GM18511 (cell line): ENCODE data around the gene ALDH9A1.
A peak's percentile ranks its signal among the peaks of the same experiment; 100 is the strongest.
"Not testable (repeated sequence)": the region's sequence is repeated elsewhere in the genome, so short reads cannot be mapped to it uniquely, and the experiment has no call there.

Experiments
- ATAC-seq: cut with Tn5 transposase; IDR thresholded peaks from one replicate; pipeline ENCODE4 v1.9.1; 2021; ENCODE audit warnings: mild to moderate bottlenecking, moderate library complexity; ENCODE audit not compliant: unreplicated experiment

ALDH9A1 gene

GRCh38 chr1:165647970-165648369 is 50.4 kb downstream of the ALDH9A1 start:
- no peak for ATAC-seq

- ATAC-seq, result no peak
Observed at GRCh38 chr1:165647517-165647916, 50.8 kb downstream of the ALDH9A1 start.

- peak; percentile 67 for ATAC-seq
Observed at GRCh38 chr1:165645654-165646366, 52.6 kb downstream of the ALDH9A1 start.

GRCh38 chr1:165644064-165644735 is 54.2 kb downstream of the ALDH9A1 start:
- no peak for ATAC-seq

- no peak for ATAC-seq
Observed at GRCh38 chr1:165641231-165641987, 57.0 kb downstream of the ALDH9A1 start.

GRCh38 chr1:165639821-165640623 is 58.3 kb downstream of the ALDH9A1 start:
- ATAC-seq, result peak; percentile 33

- not testable (repeated sequence) for ATAC-seq
Observed at GRCh38 chr1:165638211-165638610, 60.2 kb downstream of the ALDH9A1 start.

GRCh38 chr1:165637427-165637826 is 60.9 kb downstream of the ALDH9A1 start:
- ATAC-seq, result no peak

- ATAC-seq, result no peak
Observed at GRCh38 chr1:165635823-165636222, 62.5 kb downstream of the ALDH9A1 start.

- ATAC-seq, result no peak
Observed at GRCh38 chr1:165635329-165635728, 63.0 kb downstream of the ALDH9A1 start.

- ATAC-seq, result no peak
Observed at GRCh38 chr1:165634154-165634921, 64.0 kb downstream of the ALDH9A1 start.

GRCh38 chr1:165633614-165634013 is 64.7 kb downstream of the ALDH9A1 start:
- ATAC-seq, result no peak

GRCh38 chr1:165632491-165632890 is 65.9 kb downstream of the ALDH9A1 start:
- no peak for ATAC-seq

- no peak for ATAC-seq
Observed at GRCh38 chr1:165632152-165632469, 66.3 kb downstream of the ALDH9A1 start.

- ATAC-seq, result peak; percentile 43
Observed at GRCh38 chr1:165631342-165632151, 66.8 kb downstream of the ALDH9A1 start.

- ATAC-seq, result peak; percentile 83
Observed at GRCh38 chr1:165630629-165631341, 67.6 kb downstream of the ALDH9A1 start, which contains the start of gene MGST3. MGST3 (plus strand) TSS chr1:165631234; CDS start chr1:165649848, 18,614 bp downstream.

GRCh38 chr1:165629848-165630628 is 68.3 kb downstream of the ALDH9A1 start:
- peak; percentile 0 for ATAC-seq

GRCh38 chr1:165629151-165629550 is 69.2 kb downstream of the ALDH9A1 start:
- ATAC-seq, result no peak
